Peyer's patch (tissue), 4 donors: ENCODE results near the gene PGPEP1. TPM values are rescaled to one million over a fixed set of nuclear protein-coding genes. Genes with fewer than 3 reads are reported as not detected.

Experiments
- DNase-seq, 3 donors: peaks; one replicate each; pipeline ENCODE4 v3.0.0-alpha.2; 2017 to 2019
- H3K27ac ChIP-seq, 4 donors: fragments of 200-600 bp; sonication (generic); one replicate each; pipeline ENCODE4 v1.5.1; 2016 to 2019
- H3K27me3 ChIP-seq, 2 donors: fragments of 200-600 bp; sonication (generic); one replicate each; pipeline ENCODE4 v1.5.1; 2019
- H3K36me3 ChIP-seq, 3 donors: fragments of 200-600 bp; sonication (generic); one replicate each; pipeline ENCODE4 v1.5.1; 2016 to 2019
- H3K4me1 ChIP-seq, 4 donors: fragments of 200-600 bp; sonication (generic); one replicate each; pipeline ENCODE4 v1.5.1; 2016 to 2019
- H3K4me3 ChIP-seq, 4 donors: fragments of 200-600 bp; sonication (generic); 1 replicate in 3 of 4; 2 replicates in 1 of 4; pipeline ENCODE4 v1.5.1; 2016 to 2019; ENCODE audit warnings: mild to moderate bottlenecking in 1 of 4
- H3K9me3 ChIP-seq, 4 donors: fragments of 200-600 bp; sonication (generic); one replicate each; pipeline ENCODE4 v1.5.1; 2016 to 2019; ENCODE audit warnings: mild to moderate bottlenecking in 1 of 4
- POLR2A ChIP-seq, 2 donors: fragments of 450-650 bp; IDR thresholded peaks; one replicate each; pipeline ENCODE4 v1.5.1; 2017; ENCODE audit warnings: antibody characterized with exemption in 2 of 2, mild to moderate bottlenecking in 2 of 2, moderate library complexity in 2 of 2
- small RNA-seq, 2 donors: library from RNA; depleted of rRNA; stranded (forward); fragments of <200 nt; gene quantifications; one replicate each; pipeline ENCODE3, GENCODE V24; 2016
- total RNA-seq, 4 donors: library from RNA; depleted of rRNA; stranded (reverse); fragments of >200 nt; gene quantifications; one replicate each; pipeline ENCODE4 v1.1.0, GENCODE V29; 2016
- TF ChIP-seq, protein P1 (sequence below), 6 experiments: fragments of 450-650 bp in 4 of 6; fragments of 200-600 bp in 2 of 6; sonication (generic) in 1 of 6; IDR thresholded peaks; one replicate each; pipeline ENCODE4 v1.5.1; 2017 to 2019; ENCODE audit warnings: antibody characterized with exemption in 6 of 6, mild to moderate bottlenecking in 3 of 6, moderate library complexity in 1 of 6

Gene PGPEP1
- total RNA-seq, 4 donors from 2014 or later, result 45.4 to 138 (median 89.2) TPM

DNA sequence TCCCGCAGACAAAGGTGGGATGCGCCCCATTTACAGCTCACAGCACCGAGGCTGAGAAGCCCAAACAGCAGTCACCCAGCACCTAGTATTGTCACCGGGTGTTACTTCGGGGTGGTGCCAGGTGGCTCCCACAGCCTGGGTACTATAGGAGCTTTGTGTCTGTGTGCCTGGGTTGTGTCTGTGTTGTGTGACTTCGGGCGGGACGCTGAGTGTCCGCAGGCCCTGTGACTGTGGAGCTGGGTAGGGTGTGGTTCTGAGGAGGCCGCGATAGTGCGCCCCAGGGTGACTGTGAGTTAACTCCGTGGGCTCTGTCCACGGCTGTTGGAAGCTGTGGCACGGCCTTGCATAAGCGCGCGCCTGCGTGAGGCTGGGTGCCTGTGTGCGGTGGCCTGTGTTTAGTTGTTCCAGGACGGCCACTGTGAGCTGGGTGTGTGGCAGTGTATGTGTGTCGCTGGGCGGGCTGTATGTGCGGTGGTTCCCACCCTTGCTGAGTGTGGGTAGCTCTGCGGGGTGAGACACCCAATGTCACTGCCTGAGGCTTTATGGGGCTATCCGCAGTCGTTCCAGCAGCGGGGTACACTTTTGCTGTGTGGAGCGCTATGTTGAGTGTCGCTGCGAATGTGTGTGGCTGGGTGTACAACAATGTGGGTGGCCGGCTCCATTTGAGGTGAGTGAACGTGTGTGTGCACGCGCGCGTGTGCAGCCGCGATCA is 78.2 kb downstream of the PGPEP1 start:
- peaks cover 0 to 13% of the 10 kb centered on the region in 2 donors for H3K27me3 ChIP-seq
- H3K27ac ChIP-seq, result peak overlapping the region; percentile 78 to 91 (median 86)
- H3K4me1 ChIP-seq, result peaks cover 11 to 85% (median 58%) of the 10 kb centered on the region in 4 donors
- H3K9me3 ChIP-seq, result no peaks in the 10 kb centered on the region
- peak overlapping the region; percentile 60 to 81 (median 70) for H3K4me3 ChIP-seq
- peak in 1 of 3 donors; percentile 71 for DNase-seq
- no peaks in the 10 kb centered on the region for H3K36me3 ChIP-seq
- TF ChIP-seq, protein P1, sequence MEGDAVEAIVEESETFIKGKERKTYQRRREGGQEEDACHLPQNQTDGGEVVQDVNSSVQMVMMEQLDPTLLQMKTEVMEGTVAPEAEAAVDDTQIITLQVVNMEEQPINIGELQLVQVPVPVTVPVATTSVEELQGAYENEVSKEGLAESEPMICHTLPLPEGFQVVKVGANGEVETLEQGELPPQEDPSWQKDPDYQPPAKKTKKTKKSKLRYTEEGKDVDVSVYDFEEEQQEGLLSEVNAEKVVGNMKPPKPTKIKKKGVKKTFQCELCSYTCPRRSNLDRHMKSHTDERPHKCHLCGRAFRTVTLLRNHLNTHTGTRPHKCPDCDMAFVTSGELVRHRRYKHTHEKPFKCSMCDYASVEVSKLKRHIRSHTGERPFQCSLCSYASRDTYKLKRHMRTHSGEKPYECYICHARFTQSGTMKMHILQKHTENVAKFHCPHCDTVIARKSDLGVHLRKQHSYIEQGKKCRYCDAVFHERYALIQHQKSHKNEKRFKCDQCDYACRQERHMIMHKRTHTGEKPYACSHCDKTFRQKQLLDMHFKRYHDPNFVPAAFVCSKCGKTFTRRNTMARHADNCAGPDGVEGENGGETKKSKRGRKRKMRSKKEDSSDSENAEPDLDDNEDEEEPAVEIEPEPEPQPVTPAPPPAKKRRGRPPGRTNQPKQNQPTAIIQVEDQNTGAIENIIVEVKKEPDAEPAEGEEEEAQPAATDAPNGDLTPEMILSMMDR (IDR thresholded peaks at IDR 0.05), result no peak
- no peak for TF ChIP-seq POLR2A (IDR thresholded peaks at IDR 0.05)

GRCh38 chr19:18419195-18419698 is 78.8 kb downstream of the PGPEP1 start, which contains the start of gene SSBP4:
Gene SSBP4, plus strand, starts transcription at chr19:18419398. Its CDS starts 251 bp downstream, at chr19:18419649.
- H3K27me3 ChIP-seq, result peaks cover 0 to 13% of the 10 kb centered on the region in 2 donors
- H3K4me1 ChIP-seq, result peaks cover 11 to 88% (median 58%) of the 10 kb centered on the region in 4 donors
- H3K36me3 ChIP-seq, result no peaks in the 10 kb centered on the region
- DNase-seq, result peak; percentile 60 to 83 (median 79)
- peak within 1 kb of the TSS; percentile 78 to 91 (median 86) for H3K27ac ChIP-seq
- no peaks in the 10 kb centered on the region for H3K9me3 ChIP-seq
- TF ChIP-seq, protein P1 (IDR thresholded peaks at IDR 0.05), result peak in 5 of 6 experiments; percentile 13 to 68 (median 66)
- TF ChIP-seq POLR2A (IDR thresholded peaks at IDR 0.05), result peak in 1 of 2 donors; percentile 20
- H3K4me3 ChIP-seq, result peak within 1 kb of the TSS; percentile 60 to 81 (median 70)

Small RNA genes within 50 kb of the gene (small RNA-seq; reads per million reads assigned to genes)
- gene MIR3189 (0 reads per million in 2 donors), gene RN7SL513P (0 reads per million in 2 donors)

Other genes with a start within 250 kb of the PGPEP1 start
- gene MAST3, start 242.8 kb upstream of the PGPEP1 start, total RNA-seq, result 10 to 100 TPM; 47.8 to 56.3 (median 52.0) TPM
- 10 to 100 TPM; 19.7 to 45.4 (median 28.2) TPM for gene PIK3R2, start 187.4 kb upstream of the PGPEP1 start, total RNA-seq
- gene IFI30, start 166.8 kb upstream of the PGPEP1 start, total RNA-seq, result 100 to 1,000 TPM in 1 of 4 donors, 10 to 100 TPM in 3; 54.9 to 109 (median 60.7) TPM
- 10 to 100 TPM in 3 of 4 donors, 1 to 10 TPM in 1; 4.1 to 19.6 (median 16.0) TPM for gene MPV17L2, start 147.4 kb upstream of the PGPEP1 start, total RNA-seq
- 1 to 10 TPM in 3 of 4 donors, not detected in 1; 6.1 to 9.5 (median 8.3) TPM for gene RAB3A, start 136.6 kb upstream of the PGPEP1 start, total RNA-seq
- gene PDE4C, start 114.2 kb upstream of the PGPEP1 start, total RNA-seq, result 1 to 10 TPM in 3 of 4 donors, not detected in 1; 3.9 to 8.3 (median 8.3) TPM
- gene IQCN, start 66.1 kb upstream of the PGPEP1 start, total RNA-seq, result 10 to 100 TPM in 2 of 4 donors, 1 to 10 TPM in 2; 7.4 to 40.2 (median 17.0) TPM
- 100 to 1,000 TPM; 629 to 753 (median 680) TPM for gene JUND, start 59.0 kb upstream of the PGPEP1 start, total RNA-seq
- gene LSM4, start 17.5 kb upstream of the PGPEP1 start, total RNA-seq, result 100 to 1,000 TPM; 102 to 193 (median 178) TPM
- gene GDF15, start 45.6 kb downstream of the PGPEP1 start, total RNA-seq, result 10 to 100 TPM in 1 of 4 donors, 1 to 10 TPM in 3; 6.8 to 11.6 (median 9.0) TPM
- gene LRRC25, start 57.0 kb downstream of the PGPEP1 start, total RNA-seq, result 1 to 10 TPM; 2.5 to 4.2 (median 3.6) TPM
- 10 to 100 TPM; 34.0 to 85.8 (median 39.9) TPM for gene SSBP4, start 78.8 kb downstream of the PGPEP1 start, total RNA-seq
- gene ISYNA1, start 97.5 kb downstream of the PGPEP1 start, total RNA-seq, result 10 to 100 TPM in 3 of 4 donors, 1 to 10 TPM in 1; 5.3 to 26.4 (median 14.0) TPM
- gene ELL, start 181.5 kb downstream of the PGPEP1 start, total RNA-seq, result 10 to 100 TPM; 18.9 to 49.5 (median 34.2) TPM
- gene FKBP8, start 203.0 kb downstream of the PGPEP1 start, total RNA-seq, result 100 to 1,000 TPM; 231 to 333 (median 264) TPM
- 100 to 1,000 TPM in 3 of 4 donors, 10 to 100 TPM in 1; 82.0 to 226 (median 142) TPM for gene KXD1, start 217.3 kb downstream of the PGPEP1 start, total RNA-seq
- 100 to 1,000 TPM; 222 to 609 (median 308) TPM for gene UBA52, start 231.3 kb downstream of the PGPEP1 start, total RNA-seq
- 10 to 100 TPM; 68.1 to 76.3 (median 72.2) TPM for gene REX1BD, start 248.2 kb downstream of the PGPEP1 start, total RNA-seq